HG03159 (cell line): Measurements from ENCODE around the gene HJURP.

ENCODE experiments used
- ATAC-seq: cut with Tn5 transposase; IDR thresholded peaks from one replicate; pipeline ENCODE4 v1.9.1; 2021; ENCODE audit warnings: mild to moderate bottlenecking, moderate library complexity; ENCODE audit not compliant: unreplicated experiment

Gene HJURP

GRCh38 chr2:233795735-233796171, 58.6 kb downstream of the HJURP start:
- ATAC-seq: no peak

- no peak for ATAC-seq
These were observed 60.1 kb downstream of the HJURP start for GRCh38 chr2:233794128-233794658.

GRCh38 chr2:233793465-233794127, 60.7 kb downstream of the HJURP start:
- ATAC-seq: no peak

- no peak for ATAC-seq
These were observed 61.6 kb downstream of the HJURP start for GRCh38 chr2:233792720-233793119.

- no peak for ATAC-seq
These were observed 62.4 kb downstream of the HJURP start for GRCh38 chr2:233791883-233792329.

- ATAC-seq: no peak
These were observed 63.0 kb downstream of the HJURP start for GRCh38 chr2:233791151-233791882.

- ATAC-seq: no peak
These were observed 64.8 kb downstream of the HJURP start for GRCh38 chr2:233789554-233789953.
